Omental fat pad (tissue), 4 donors: ENCODE measurements around the gene ANO8. TPM values are rescaled to one million over a fixed set of nuclear protein-coding genes. Genes with fewer than 3 reads are reported as not detected.

Experiments used
- ATAC-seq: fragments of 150-250 bp; one replicate; pipeline ENCODE4 v1.9.1; 2016; ENCODE audit warnings: mild to moderate bottlenecking, moderate library complexity; ENCODE audit not compliant: low FRiP score
- DNase-seq: peaks from one replicate; pipeline ENCODE4 v3.0.0-alpha.2; 2019; ENCODE audit warnings: low spot score
- total RNA-seq, 4 donors: library from RNA; depleted of rRNA; stranded (reverse); fragments of >200 nt; gene quantifications; one replicate each; pipeline ENCODE4 v1.1.0, GENCODE V29; 2016
- TF ChIP-seq, protein P1 (sequence below), 3 donors: fragments of 450-650 bp; IDR thresholded peaks; one replicate each; pipeline ENCODE4 v1.5.1; 2016 to 2017; ENCODE audit warnings: antibody characterized with exemption in 3 of 3, mild to moderate bottlenecking in 3 of 3, moderate library complexity in 2 of 3

ANO8 gene
- 1 to 10 TPM; 5.5 to 6.1 (median 5.8) TPM for total RNA-seq

DNA sequence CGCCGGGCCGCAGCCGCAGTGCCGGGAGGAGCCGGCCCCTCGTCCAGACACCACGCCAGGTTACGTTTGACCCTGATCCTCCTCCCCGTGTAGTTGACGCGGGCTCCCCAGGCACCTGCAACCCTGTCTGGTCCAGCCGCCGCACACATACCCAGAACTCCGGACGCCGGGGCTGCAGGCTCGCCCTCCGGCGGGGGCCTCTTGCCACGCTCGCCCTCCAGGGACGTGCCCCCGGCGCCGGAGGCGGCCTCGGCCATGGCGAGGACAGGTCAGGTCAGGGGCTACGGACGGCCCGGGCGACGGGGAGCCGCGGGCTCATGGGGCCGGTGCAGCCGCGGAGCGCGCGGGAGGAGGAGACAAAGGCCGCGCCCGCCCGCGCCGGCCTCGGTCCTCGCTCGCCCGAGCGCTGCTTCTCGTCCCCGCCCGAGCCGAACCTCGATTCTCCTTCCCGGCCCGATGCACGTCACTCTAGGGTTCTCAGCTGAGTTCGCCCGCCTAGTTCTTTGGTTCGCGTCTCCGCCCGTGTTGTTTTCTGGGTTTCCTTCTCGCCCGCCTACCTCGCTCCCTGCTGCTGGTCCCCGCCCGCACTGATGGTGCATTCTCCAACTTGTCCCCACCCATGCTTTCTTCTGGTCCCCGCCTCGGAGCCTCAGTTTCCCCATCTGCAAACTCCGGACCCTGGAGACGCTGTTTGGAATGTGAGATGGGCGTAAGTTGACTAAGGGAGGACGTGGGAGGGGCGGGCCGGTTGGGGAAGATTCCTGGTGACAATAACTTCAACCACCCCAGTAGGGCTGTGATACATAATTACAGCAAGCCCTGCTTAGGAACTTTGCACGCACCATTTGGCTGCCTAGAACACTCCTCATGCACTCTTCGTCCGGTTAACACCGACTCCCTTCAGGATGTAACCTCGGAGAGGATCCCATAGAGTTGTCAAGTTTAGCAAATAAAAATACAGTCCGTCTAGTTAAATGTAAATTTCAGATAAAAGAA is at the start of gene ANO8:
Gene ANO8 (minus strand): TSS at position 442 of the 996 bp plus-strand sequence. CDS start 185 bp downstream, at position 257.
- peak; percentile 73 for ATAC-seq
- peak; percentile 74 for DNase-seq
- TF ChIP-seq, protein P1, sequence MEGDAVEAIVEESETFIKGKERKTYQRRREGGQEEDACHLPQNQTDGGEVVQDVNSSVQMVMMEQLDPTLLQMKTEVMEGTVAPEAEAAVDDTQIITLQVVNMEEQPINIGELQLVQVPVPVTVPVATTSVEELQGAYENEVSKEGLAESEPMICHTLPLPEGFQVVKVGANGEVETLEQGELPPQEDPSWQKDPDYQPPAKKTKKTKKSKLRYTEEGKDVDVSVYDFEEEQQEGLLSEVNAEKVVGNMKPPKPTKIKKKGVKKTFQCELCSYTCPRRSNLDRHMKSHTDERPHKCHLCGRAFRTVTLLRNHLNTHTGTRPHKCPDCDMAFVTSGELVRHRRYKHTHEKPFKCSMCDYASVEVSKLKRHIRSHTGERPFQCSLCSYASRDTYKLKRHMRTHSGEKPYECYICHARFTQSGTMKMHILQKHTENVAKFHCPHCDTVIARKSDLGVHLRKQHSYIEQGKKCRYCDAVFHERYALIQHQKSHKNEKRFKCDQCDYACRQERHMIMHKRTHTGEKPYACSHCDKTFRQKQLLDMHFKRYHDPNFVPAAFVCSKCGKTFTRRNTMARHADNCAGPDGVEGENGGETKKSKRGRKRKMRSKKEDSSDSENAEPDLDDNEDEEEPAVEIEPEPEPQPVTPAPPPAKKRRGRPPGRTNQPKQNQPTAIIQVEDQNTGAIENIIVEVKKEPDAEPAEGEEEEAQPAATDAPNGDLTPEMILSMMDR (IDR thresholded peaks at IDR 0.05), result no peak

DNA sequence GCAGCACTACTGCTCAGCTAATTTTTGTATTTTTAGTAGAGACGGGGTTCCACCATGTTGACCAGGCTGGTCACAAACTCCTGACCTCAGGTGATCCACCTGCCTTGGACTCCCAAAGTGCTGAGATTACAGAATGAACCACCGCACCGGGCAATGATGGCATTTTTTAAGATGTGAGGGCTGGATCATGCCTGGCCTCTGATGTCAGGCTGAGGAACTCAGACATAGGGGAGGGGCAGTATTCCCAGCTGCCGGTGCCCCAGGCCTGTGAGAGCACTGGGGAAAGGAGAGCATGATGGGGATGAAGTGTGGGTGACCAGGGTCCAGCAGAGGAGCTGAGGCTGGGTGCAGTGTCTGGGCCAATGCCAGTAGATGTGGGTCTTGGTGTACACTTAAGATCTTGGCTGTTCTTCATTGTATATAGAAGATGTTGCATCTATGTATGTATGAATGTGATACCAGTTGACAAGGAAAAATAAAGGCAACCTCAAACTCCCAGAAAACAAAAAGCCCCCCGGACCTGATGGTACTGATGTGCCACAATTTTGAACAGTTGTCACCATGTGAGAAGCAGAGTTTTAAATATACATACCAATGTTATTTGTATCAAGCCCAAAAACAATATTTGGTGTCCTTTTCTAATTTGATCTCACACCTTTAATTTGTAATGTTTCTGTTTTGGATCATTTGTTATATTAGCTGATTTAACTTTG is 45.9 kb upstream of the ANO8 start:
- no peak for ATAC-seq
- TF ChIP-seq, protein P1 (IDR thresholded peaks at IDR 0.05), result no peak
- no peak for DNase-seq

DNA sequence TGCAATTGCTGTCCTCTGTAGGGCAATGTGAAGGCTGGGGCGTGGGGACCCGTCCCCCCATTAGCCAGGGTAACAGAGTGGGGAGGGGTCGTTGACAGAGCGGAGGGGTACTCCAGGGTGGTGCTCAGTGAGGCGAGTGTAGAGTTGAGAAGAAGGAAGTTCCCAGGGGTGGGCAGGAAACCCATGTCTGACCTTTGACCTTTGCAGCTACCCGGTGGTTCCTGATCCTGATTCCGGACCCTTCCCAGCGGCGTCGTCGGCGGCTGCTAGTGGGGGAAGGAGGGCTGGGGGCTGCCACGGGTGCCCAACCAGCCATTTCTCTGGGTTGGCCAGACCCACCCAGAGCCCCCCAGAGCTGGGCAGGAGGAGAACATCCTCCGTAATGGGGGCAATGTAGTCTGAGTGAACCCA is 44.6 kb upstream of the ANO8 start:
- ATAC-seq (no peak), DNase-seq (no peak)
- TF ChIP-seq, protein P1 (IDR thresholded peaks at IDR 0.05), result no peak

DNA sequence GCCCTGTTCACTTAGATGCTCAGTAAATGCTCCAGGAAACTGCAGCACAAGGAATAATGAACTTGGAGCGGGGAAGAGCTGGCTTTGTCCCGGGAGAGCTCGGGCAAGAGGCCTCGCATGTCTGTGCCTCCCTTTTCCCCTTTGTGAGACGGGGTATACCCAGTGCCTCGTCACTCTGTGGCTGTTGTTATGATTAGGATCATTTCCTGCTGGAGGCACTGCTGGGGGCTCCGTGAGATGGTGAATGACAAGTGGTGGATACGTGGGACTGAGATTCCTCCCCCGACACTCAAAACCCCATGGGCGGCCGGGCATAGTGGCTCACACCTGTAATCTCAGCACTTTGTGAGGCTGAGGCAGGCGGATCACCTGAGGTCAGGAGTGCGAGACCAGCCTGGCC is 43.6 kb upstream of the ANO8 start:
- no peak for DNase-seq
- no peak for ATAC-seq
- TF ChIP-seq, protein P1 (IDR thresholded peaks at IDR 0.05), result no peak

DNA sequence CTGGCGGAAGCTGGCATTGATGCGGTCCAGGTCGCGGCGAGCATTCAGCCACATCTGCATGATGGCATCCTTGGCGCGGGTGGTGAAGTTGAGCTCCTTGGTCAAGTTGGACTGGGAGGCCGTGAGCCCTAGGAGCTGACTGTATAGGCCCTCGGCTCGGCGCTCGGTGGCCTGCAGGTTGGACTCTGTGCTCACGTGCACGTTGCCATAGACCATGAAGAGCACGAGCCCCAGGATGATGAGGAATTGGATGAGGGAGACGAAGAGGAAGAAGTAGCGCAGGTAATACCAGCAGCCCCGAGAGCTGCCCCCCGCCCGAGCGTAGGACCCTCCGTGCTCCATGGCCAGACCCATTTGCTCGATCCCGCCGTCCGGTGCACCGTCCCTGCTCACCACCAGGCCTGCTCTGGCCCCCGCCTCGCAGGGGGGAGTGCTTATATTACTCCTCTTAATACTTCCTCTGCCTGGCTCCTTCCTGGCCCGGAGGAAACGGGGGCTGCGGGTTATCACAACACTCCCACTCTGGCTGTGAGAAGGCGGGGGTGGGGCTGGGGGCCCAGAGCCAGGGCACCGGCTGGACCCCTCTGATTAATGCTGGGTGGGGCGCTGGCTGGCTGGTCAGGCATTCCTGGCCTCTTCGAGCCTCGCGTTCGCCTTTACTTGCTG is 42.4 kb upstream of the ANO8 start, which contains the start of gene PLVAP:
Gene PLVAP (minus strand): TSS at position 408 of the 666 bp plus-strand sequence. CDS start 54 bp downstream, at position 354.
- TF ChIP-seq, protein P1 (IDR thresholded peaks at IDR 0.05), result no peak
- ATAC-seq, result peak; percentile 83

GRCh38 chr19:17370026-17370587 is 35.5 kb upstream of the ANO8 start:
- DNase-seq, result no peak
- peak; percentile 59 for ATAC-seq
- TF ChIP-seq, protein P1 (IDR thresholded peaks at IDR 0.05), result no peak

More for the DNA sequence above, 42.4 kb upstream of the ANO8 start, which contains the start of gene PLVAP:
- peak; percentile 26 for DNase-seq
